GM12874 (cell line): ENCODE measurements around the gene SLC25A48.

ENCODE experiments used
- CTCF ChIP-seq: IDR thresholded peaks from 2 replicates; pipeline ENCODE4 v1.5.1; 2011; ENCODE audit warnings: low read depth, mild to moderate bottlenecking, control low read depth, low read length, moderate library complexity; ENCODE audit not compliant: insufficient read depth

The SLC25A48 gene

DNA sequence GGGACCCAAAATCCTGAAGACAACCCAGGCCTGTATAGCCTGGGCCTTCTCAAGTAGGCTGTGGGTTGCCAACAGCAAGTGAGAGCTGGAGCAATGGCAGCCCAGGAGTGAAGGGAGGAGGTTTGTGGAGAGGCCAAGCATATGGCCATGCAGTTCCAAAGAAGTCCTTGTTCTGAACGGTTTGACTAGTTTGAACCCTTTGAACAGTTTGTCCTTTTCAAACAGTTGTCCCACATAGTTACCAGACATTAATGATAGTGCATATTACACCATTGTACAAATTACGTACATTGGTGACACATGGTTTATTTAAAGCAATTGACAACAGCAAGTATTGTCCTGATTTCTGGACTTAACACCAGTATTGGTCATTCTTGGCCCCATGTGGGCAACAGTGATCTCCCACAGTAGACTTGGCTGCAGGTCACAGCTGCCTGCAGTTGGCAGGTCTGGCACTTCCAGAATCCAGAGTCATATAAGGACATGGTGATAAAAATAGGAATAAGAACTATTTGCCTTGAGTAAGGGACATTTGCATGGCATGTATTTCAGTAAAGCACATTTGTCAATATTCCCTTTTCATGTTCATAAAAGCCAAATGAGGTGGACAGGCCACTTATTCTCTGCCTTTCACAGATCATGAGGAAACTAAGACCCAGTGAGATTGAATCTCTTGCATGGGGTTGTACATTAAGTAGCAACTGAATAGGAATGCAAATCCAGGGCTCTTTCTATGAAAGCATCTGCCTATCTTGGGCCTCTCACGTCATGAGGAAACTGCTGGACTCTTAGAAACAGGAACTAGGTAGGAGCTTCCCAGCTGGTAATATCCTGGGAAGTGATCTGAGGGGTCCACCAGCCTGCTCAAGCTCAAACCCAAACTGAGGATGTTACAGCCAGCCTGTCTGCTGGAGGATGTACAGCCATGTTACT is 30.3 kb downstream of the SLC25A48 start:
- TF ChIP-seq CTCF: no peak

DNA sequence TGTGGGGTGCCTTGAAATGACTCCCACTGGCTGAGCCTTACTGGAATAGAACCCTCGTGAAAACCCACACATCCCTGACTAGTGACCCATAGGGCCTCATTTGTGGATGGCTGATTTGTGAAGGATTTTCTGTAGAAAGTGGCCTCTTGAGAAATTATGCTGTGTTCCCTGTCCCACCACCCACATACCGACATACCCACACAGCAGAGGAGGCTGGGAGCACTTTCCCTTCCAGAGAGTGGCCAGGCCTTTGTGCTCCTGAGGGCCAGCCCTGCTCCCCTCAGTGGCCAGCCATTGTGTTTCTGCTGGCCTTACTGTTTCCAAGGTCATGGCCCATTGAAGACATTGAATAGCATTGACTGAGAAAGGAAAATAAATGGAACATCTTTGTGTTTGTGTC is 31.6 kb downstream of the SLC25A48 start:
- no peak for TF ChIP-seq CTCF

- no peak for TF ChIP-seq CTCF
These were observed 33.1 kb downstream of the SLC25A48 start for GRCh38 chr5:135867599-135867998.

DNA sequence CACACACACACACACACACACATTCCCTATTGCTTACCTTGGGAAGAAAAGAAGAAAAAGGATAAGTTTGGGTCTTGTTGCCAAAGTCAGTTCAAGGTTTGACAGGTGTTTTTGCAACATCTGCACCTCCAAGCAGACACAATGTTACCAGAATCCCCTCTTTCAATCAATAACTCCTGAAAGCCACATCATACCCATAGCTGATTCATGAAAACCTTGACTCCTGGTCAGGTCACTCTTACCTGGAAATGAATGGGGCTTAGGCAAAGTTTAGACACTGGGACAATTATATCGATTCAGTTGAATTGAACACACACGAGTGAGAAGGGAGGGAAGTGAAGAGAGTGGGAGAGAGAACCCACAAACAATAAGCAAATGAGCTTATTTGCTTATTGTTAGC is 34.2 kb downstream of the SLC25A48 start:
- no peak for TF ChIP-seq CTCF

- TF ChIP-seq CTCF: no peak
These were observed 34.8 kb downstream of the SLC25A48 start for GRCh38 chr5:135869276-135869675.

DNA sequence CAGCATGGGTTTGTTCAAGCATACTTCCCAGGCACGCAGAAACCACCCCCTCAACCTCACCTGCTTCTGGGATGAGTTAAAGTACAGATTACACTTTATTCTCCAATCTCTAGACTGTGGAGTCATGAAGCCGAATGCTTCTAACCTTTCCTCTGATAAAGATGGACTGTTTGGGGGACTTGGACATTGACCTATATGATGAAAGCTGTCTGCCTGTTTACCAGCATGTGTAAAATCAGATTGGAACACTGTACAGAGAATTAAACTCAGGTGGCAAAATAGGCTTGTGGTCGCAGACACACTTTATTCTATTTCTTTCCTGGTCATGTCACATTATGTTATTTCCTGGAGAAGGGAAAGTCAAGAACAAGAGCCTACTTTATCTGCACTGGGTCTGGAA is 35.5 kb downstream of the SLC25A48 start:
- no peak for TF ChIP-seq CTCF

- TF ChIP-seq CTCF: no peak
These were observed 36.9 kb downstream of the SLC25A48 start for GRCh38 chr5:135871268-135871915.
